ENCODE data around the gene HYDIN. TPM values are rescaled to one million over a fixed set of nuclear protein-coding genes. Genes with fewer than 3 reads are reported as not detected.

The HYDIN gene
- total RNA-seq, 2 donors from 2014 or later: 1.5 to 12.5 TPM

DNA sequence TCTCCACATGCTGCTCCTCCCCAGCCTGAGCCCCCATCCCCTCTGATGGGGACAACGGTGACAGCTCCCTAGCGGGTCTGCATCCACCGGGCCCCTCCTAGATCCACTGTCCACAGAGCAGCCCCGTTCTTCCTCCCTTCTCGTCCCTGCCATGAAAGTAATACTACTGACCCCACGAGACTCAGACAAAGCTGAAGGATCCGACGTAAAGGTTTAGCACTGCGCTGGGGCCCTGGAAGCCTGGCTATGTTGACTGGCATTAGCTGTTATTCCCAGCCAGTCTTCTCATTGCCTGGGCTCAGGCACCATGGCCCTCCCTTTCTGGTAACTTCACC lies 460.3 kb downstream of the HYDIN start:
- no peak overlapping the region for H3K4me3 ChIP-seq
- no peaks in the 10 kb centered on the region for H3K9me3 ChIP-seq
- no peaks in the 10 kb centered on the region for H3K36me3 ChIP-seq
- TF ChIP-seq, protein P1, sequence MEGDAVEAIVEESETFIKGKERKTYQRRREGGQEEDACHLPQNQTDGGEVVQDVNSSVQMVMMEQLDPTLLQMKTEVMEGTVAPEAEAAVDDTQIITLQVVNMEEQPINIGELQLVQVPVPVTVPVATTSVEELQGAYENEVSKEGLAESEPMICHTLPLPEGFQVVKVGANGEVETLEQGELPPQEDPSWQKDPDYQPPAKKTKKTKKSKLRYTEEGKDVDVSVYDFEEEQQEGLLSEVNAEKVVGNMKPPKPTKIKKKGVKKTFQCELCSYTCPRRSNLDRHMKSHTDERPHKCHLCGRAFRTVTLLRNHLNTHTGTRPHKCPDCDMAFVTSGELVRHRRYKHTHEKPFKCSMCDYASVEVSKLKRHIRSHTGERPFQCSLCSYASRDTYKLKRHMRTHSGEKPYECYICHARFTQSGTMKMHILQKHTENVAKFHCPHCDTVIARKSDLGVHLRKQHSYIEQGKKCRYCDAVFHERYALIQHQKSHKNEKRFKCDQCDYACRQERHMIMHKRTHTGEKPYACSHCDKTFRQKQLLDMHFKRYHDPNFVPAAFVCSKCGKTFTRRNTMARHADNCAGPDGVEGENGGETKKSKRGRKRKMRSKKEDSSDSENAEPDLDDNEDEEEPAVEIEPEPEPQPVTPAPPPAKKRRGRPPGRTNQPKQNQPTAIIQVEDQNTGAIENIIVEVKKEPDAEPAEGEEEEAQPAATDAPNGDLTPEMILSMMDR (IDR thresholded peaks at IDR 0.05): no peak
- TF ChIP-seq POLR2A (IDR thresholded peaks at IDR 0.05) (no peak), POLR2AphosphoS5 (IDR thresholded peaks at IDR 0.05) (no peak)
- no peak overlapping the region for H3K27ac ChIP-seq
- H3K27me3 ChIP-seq (replicated peaks; ENCODE audit: insufficient read depth): no peaks in the 10 kb centered on the region
- 92% methylated on average over 9 of the region's 9 CpGs for WGBS
- intact Hi-C loops (cut with DNase I): loop anchor here (2.0 kb wide), 1 partner anchor 89 kb away; no protein-coding TSS in a partner anchor
- H3K4me1 ChIP-seq (replicated peaks): no peaks in the 10 kb centered on the region
- DNase-seq (ENCODE audit: low spot score): no peak

DNA sequence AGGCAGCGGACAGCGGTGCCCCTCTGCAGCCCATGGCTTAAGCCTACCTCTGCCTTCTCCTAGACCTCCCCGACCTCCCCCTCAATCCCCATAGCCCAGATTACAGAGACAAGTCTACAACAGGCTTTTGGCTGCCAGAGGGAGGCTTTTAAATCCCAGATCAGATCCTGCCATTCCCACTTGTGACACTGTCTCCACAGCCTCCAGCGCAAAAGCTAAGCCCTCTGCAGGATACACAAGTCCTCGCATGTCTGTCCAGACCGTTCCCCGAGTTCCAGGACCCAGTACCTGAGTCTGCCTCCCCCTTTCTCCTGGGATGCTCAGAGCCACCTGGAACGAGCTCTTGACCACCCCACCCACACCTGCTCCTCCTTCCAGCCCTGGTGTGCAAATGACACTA lies 460.8 kb downstream of the HYDIN start:
- no peaks in the 10 kb centered on the region for H3K27me3 ChIP-seq (replicated peaks; ENCODE audit: insufficient read depth)
- DNase-seq (ENCODE audit: low spot score): no peak
- no peaks in the 10 kb centered on the region for H3K4me1 ChIP-seq (replicated peaks)
- H3K27ac ChIP-seq: no peak overlapping the region
- no peak overlapping the region for H3K4me3 ChIP-seq
- 62% methylated on average over 8 of the region's 8 CpGs for WGBS
- no peaks in the 10 kb centered on the region for H3K9me3 ChIP-seq
- H3K36me3 ChIP-seq: no peaks in the 10 kb centered on the region
- no peak for TF ChIP-seq POLR2A (IDR thresholded peaks at IDR 0.05)
- TF ChIP-seq, protein P1 (IDR thresholded peaks at IDR 0.05): no peak
- TF ChIP-seq POLR2AphosphoS5 (IDR thresholded peaks at IDR 0.05): no peak
- intact Hi-C loops (cut with DNase I): loop anchor here (2.0 kb wide), 1 partner anchor 89 kb away; no protein-coding TSS in a partner anchor

DNA sequence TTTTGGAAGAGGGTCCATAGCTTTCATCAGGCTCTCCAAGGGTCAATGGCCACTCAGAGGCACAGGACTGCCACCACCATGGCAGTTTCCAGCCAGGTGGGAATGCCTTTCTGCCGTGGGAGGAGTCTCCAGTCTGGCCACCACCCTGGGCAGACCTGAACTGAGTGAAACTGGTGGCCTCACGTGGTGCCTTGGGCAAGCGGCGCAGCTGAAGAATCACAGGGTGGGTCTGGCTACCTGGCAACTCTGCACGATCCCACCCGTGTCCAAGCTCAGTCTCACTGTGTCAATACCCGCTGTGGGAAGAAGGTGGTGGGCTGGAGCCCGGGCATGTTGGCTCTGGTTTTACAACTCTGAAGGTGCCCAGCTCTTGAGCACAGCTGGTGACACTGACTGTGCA lies 461.4 kb downstream of the HYDIN start:
- H3K9me3 ChIP-seq: no peaks in the 10 kb centered on the region

DNA sequence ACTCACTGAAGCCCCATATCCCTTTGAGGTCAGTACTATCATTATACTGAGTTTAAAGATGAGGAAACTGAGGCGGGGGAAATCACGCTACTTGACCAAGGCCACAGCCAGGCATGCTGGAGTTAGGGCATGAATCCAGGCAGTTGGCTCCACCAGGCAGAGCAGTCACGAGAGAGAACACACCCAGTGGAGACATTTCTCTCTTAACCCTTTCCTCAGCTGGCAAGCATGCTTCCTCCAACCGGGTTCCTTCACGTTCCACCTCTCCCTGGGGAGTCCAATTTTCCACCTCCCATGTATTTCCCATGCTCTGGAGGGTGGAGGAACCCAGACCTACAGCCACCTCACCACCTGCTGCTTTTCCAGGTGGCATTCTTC lies 462.3 kb downstream of the HYDIN start:
- Histone ChIP-seq H3K27ac (no peak overlapping the region), H3K36me3 (no peaks in the 10 kb centered on the region), H3K4me1 (replicated peaks) (no peaks in the 10 kb centered on the region), H3K9me3 (no peaks in the 10 kb centered on the region), H3K27me3 (replicated peaks; ENCODE audit: insufficient read depth) (no peaks in the 10 kb centered on the region), H3K4me3 (no peak overlapping the region)
- DNase-seq (ENCODE audit: low spot score): no peak
- TF ChIP-seq POLR2A (IDR thresholded peaks at IDR 0.05) (no peak), POLR2AphosphoS5 (IDR thresholded peaks at IDR 0.05) (peak; percentile 7)
- TF ChIP-seq, protein P1 (IDR thresholded peaks at IDR 0.05): no peak
- intact Hi-C loops (cut with DNase I): no loop called here
- WGBS: 70% methylated on average over 5 of the region's 5 CpGs

More for the DNA sequence above, 461.4 kb downstream of the HYDIN start:
- DNase-seq (ENCODE audit: low spot score): no peak
- 58% methylated on average over 8 of the region's 8 CpGs for WGBS
- H3K4me3 ChIP-seq: no peak overlapping the region
- H3K36me3 ChIP-seq: no peaks in the 10 kb centered on the region
- TF ChIP-seq, protein P1 (IDR thresholded peaks at IDR 0.05): no peak
- no peak for TF ChIP-seq POLR2A (IDR thresholded peaks at IDR 0.05)
- no peak for TF ChIP-seq POLR2AphosphoS5 (IDR thresholded peaks at IDR 0.05)
- no peaks in the 10 kb centered on the region for H3K27me3 ChIP-seq (replicated peaks; ENCODE audit: insufficient read depth)
- H3K27ac ChIP-seq: no peak overlapping the region
- intact Hi-C loops (cut with DNase I): no loop called here
- no peaks in the 10 kb centered on the region for H3K4me1 ChIP-seq (replicated peaks)

DNA sequence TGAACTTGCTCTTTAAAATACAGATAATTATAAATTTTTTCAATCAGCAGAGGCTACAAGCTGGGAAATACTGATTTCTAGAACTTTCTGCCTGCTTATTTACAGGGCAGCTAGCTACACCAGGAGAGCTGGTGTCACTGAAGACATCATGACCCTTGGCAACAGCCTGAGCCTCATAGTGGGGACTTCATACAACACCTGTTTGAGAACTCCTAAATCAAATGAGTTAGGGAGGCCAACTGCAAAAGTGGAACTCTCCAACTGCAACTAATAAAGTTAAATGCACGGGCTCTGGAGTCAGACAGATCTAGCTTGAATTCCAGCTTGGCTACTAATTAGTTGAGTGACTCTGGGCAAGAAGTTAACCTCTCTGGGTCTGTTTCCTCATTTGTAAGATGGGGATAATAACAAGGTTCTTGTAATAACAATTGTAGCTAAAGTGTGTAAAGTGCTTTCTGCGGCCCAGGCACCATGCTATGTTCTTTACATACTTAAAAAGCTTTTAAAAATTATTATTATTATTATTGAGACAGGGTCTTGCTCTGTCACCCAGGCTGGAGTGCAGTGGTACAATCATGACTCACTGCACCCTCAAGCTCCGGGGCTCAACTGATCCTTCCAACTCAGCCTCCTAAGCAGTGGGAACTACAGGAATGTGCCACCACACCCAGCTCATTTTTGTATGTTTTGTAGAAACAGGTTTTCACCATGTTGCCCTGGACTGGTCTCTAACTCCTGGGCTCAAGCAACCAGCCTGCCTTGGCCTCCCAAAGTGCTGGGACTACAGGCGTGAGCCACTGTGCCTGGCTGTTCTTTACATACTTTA lies 462.9 kb downstream of the HYDIN start:
- no peaks in the 10 kb centered on the region for H3K4me1 ChIP-seq (replicated peaks)
- H3K4me3 ChIP-seq: no peak overlapping the region
- intact Hi-C loops (cut with DNase I): no loop called here
- H3K9me3 ChIP-seq: no peaks in the 10 kb centered on the region
- no peak overlapping the region for H3K27ac ChIP-seq
- DNase-seq (ENCODE audit: low spot score): no peak
- 82% methylated on average over 4 of the region's 4 CpGs for WGBS
- no peaks in the 10 kb centered on the region for H3K27me3 ChIP-seq (replicated peaks; ENCODE audit: insufficient read depth)
- no peak for TF ChIP-seq POLR2AphosphoS5 (IDR thresholded peaks at IDR 0.05)
- no peak for TF ChIP-seq POLR2A (IDR thresholded peaks at IDR 0.05)
- TF ChIP-seq, protein P1 (IDR thresholded peaks at IDR 0.05): no peak
- H3K36me3 ChIP-seq: no peaks in the 10 kb centered on the region
